HCT116 (cell line): ENCODE data around the gene MYBPC2.

Experiments
- CEBPB ChIP-seq: IDR thresholded peaks from 2 replicates; pipeline ENCODE4 v1.6.1; 2012; ENCODE audit warnings: low read depth
- EZH2 ChIP-seq: fragments of 200-600 bp; sonication (generic); IDR thresholded peaks from 2 replicates; pipeline ENCODE4 v1.6.1; 2017; ENCODE audit warnings: antibody characterized with exemption, mixed run types
- POLR2A ChIP-seq: IDR thresholded peaks from 2 replicates; pipeline ENCODE4 v1.7.0; 2011; ENCODE audit warnings: borderline replicate concordance; ENCODE audit not compliant: insufficient read depth, insufficient read length; ENCODE audit errors: extremely low read depth
- POLR2AphosphoS5 ChIP-seq: IDR thresholded peaks from 2 replicates; pipeline ENCODE4 v1.6.1; 2011; ENCODE audit warnings: mild to moderate bottlenecking, low read depth, low read length, moderate library complexity
- RAD21 ChIP-seq: IDR thresholded peaks from 2 replicates; pipeline ENCODE4 v1.6.1; 2012; ENCODE audit warnings: low read depth, mild to moderate bottlenecking
- ZFX ChIP-seq: fragments of 450-650 bp; IDR thresholded peaks from 2 replicates; pipeline ENCODE4 v1.6.1; 2017
- TF ChIP-seq, protein P1 (sequence below): IDR thresholded peaks from 2 replicates; pipeline ENCODE4 v1.6.1; 2012; ENCODE audit warnings: low read depth
- TF ChIP-seq, protein P2 (sequence below), 3 experiments: fragments of 200-600 bp in 1 of 3; sonication (generic) in 1 of 3; IDR thresholded peaks in 2 of 3; conservative IDR thresholded peaks in 1 of 3; 2 replicates each; pipeline ENCODE4 v1.5.1; 2012 to 2017; ENCODE audit warnings: low read depth in 2 of 3, low read length in 2 of 3, antibody characterized with exemption in 1 of 3, borderline replicate concordance in 1 of 3, control low read depth in 1 of 3, mild to moderate bottlenecking in 1 of 3, mixed read lengths in 1 of 3, mixed run types in 1 of 3, moderate library complexity in 1 of 3; ENCODE audit not compliant: insufficient read depth in 1 of 3

DNA sequence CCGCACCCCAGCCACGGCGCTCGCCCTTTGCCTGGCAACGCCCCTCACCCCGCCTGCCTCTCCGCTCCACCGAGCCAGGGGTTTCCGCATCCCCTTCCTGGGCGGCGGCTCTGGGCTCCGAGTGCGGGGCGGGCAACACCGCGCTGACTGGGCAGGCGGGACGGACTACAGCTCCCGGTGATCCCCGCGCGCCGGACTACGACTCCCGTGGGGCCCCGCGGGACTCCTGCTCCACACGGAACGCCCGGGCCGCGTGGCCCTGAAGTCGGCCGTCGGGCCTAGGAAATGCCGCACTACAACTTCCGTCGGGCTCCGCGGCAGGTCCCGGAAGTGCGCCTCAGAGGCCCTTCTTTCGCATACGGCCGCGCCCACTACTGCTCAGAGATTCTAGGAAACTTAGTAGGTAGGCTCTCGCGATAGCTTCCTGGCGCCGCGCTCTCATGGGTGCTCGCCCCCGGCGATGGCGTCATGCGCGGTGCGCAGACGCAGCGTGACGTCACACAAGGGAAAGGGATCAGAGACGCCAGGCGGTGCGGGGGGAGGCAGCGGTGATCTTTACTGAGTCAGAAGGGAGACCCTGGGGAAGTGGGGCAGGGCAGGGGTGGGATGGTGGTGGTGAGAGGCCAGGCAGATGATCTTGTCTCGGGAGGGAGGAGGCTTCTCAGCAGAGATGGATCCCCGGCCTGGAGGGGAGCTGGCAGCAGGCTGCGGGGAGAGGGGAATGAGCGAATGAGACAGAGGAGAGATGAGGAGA, 78.6 kb downstream of the MYBPC2 start, which contains the start of gene JOSD2:
- peak; percentile 31 for TF ChIP-seq POLR2A
- TF ChIP-seq, protein P1, sequence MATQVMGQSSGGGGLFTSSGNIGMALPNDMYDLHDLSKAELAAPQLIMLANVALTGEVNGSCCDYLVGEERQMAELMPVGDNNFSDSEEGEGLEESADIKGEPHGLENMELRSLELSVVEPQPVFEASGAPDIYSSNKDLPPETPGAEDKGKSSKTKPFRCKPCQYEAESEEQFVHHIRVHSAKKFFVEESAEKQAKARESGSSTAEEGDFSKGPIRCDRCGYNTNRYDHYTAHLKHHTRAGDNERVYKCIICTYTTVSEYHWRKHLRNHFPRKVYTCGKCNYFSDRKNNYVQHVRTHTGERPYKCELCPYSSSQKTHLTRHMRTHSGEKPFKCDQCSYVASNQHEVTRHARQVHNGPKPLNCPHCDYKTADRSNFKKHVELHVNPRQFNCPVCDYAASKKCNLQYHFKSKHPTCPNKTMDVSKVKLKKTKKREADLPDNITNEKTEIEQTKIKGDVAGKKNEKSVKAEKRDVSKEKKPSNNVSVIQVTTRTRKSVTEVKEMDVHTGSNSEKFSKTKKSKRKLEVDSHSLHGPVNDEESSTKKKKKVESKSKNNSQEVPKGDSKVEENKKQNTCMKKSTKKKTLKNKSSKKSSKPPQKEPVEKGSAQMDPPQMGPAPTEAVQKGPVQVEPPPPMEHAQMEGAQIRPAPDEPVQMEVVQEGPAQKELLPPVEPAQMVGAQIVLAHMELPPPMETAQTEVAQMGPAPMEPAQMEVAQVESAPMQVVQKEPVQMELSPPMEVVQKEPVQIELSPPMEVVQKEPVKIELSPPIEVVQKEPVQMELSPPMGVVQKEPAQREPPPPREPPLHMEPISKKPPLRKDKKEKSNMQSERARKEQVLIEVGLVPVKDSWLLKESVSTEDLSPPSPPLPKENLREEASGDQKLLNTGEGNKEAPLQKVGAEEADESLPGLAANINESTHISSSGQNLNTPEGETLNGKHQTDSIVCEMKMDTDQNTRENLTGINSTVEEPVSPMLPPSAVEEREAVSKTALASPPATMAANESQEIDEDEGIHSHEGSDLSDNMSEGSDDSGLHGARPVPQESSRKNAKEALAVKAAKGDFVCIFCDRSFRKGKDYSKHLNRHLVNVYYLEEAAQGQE = no peak
- TF ChIP-seq ZFX = peak; percentile 55; the same call in 1 of the 2 replicates
- TF ChIP-seq, protein P2, sequence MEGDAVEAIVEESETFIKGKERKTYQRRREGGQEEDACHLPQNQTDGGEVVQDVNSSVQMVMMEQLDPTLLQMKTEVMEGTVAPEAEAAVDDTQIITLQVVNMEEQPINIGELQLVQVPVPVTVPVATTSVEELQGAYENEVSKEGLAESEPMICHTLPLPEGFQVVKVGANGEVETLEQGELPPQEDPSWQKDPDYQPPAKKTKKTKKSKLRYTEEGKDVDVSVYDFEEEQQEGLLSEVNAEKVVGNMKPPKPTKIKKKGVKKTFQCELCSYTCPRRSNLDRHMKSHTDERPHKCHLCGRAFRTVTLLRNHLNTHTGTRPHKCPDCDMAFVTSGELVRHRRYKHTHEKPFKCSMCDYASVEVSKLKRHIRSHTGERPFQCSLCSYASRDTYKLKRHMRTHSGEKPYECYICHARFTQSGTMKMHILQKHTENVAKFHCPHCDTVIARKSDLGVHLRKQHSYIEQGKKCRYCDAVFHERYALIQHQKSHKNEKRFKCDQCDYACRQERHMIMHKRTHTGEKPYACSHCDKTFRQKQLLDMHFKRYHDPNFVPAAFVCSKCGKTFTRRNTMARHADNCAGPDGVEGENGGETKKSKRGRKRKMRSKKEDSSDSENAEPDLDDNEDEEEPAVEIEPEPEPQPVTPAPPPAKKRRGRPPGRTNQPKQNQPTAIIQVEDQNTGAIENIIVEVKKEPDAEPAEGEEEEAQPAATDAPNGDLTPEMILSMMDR (IDR thresholded peaks at IDR 0.05 in 2 of 3, conservative IDR thresholded peaks at IDR 0.05 in 1 of 3; ENCODE audit: borderline replicate concordance in 1 of 3, insufficient read depth in 1 of 3, low read depth in 2 of 3, low read length in 2 of 3) = no peak
- TF ChIP-seq POLR2AphosphoS5 = peak; percentile 61; the same call in 1 of the 2 replicates
- TF ChIP-seq RAD21 = no peak
- TF ChIP-seq EZH2 = no peak
- no peak for TF ChIP-seq CEBPB
